Measurements from ENCODE around the gene TMEM238. TPM values are rescaled to one million over a fixed set of nuclear protein-coding genes. Genes with fewer than 3 reads are reported as not detected.

Gene TMEM238
- total and polyA plus RNA-seq, 10 of the 15 experiments (the other 5 are each of a cell fraction or from before 2014, with no cell fraction given), result 0.05 to 16.9 (median 0.58) TPM; not detected in 1

- DNase-seq (ENCODE audit: low read depth, low spot score), result no peak
- RAD21 ChIA-PET (ENCODE audit: unreplicated experiment), result interaction anchor here (1.8 kb wide), 1 partner anchor 80 kb away, joined by 4 read pairs; no protein-coding TSS in a partner anchor
- SMC1A ChIA-PET (ENCODE audit: uncharacterized antibody, unreplicated experiment), result no interaction called here
- Histone ChIP-seq H4K20me1 (ENCODE audit: control insufficient read depth, insufficient read depth) (no peaks in the 10 kb centered on the region), H3K36me3 (ENCODE audit: control insufficient read depth in 2 of 2, insufficient read depth in 2 of 2, low read length in 1 of 2) (no peaks in the 10 kb centered on the region), H3K4me2 (ENCODE audit: control insufficient read depth, insufficient read depth) (no peak overlapping the region), H3K79me2 (ENCODE audit: control insufficient read depth, insufficient read depth, low read length) (no peaks in the 10 kb centered on the region), H2AFZ (ENCODE audit: control insufficient read depth, low read depth, low read length) (no peak overlapping the region), H3K4me3 (no peak overlapping the region), H3K9me3 (replicated peaks; ENCODE audit: control insufficient read depth, insufficient read depth, low read length) (no peaks in the 10 kb centered on the region; the same call in 2 of the 3 replicates), H3K9ac (ENCODE audit: control insufficient read depth, insufficient read depth, low read length) (no peak overlapping the region), H3K27me3 (replicated peaks in 1 of 2; ENCODE audit: control insufficient read depth in 2 of 2, insufficient read depth in 2 of 2, low read length in 1 of 2) (no peaks in the 10 kb centered on the region), H3K4me1 (ENCODE audit: control insufficient read depth, insufficient read depth, low read length) (no peaks in the 10 kb centered on the region), H3K27ac (ENCODE audit: control insufficient read depth, insufficient read depth) (no peak overlapping the region)
- 34% methylated on average over 13 of the region's 13 CpGs for WGBS (ENCODE audit: insufficient coverage, insufficient replicate concordance, low lambda C conversion rate, missing lambda C conversion rate)
- intact Hi-C loops (cut with micrococcal nuclease; ENCODE audit: unreplicated experiment), result no loop called here
- POLR2A ChIA-PET, result no interaction called here
- no peak for ATAC-seq
- CTCF ChIA-PET, result no interaction called here
- in situ Hi-C loops (cut with MboI), result no loop called here
- no peak for FAIRE-seq
- BruUV-seq (replicated peaks), result no TSS peak
- TF ChIP-seq IKZF2 (IDR thresholded peaks at IDR 0.05), result no peak
- no peak for TF ChIP-seq BCLAF1 (IDR thresholded peaks at IDR 0.05)
- no peak for TF ChIP-seq ZNF622 (IDR thresholded peaks at IDR 0.05)
- TF ChIP-seq PRDM15 (CRISPR knock-in tag; IDR thresholded peaks at IDR 0.05), result no peak
- no peak for TF ChIP-seq E2F4 (IDR thresholded peaks at IDR 0.05; ENCODE audit: low read depth, low read length)
- TF ChIP-seq ZBED1 (IDR thresholded peaks at IDR 0.05; ENCODE audit: borderline replicate concordance), result no peak
- TF ChIP-seq HDAC2 (IDR thresholded peaks at IDR 0.05), result no peak
- no peak for TF ChIP-seq BCL3 (IDR thresholded peaks at IDR 0.05; ENCODE audit: borderline replicate concordance, insufficient read depth, low read depth, low read length, poor library complexity, severe bottlenecking)
- no peak for TF ChIP-seq RAD21 (IDR thresholded peaks at IDR 0.05; ENCODE audit: insufficient read depth, low read depth, low read length)
- TF ChIP-seq CTCF (IDR thresholded peaks at IDR 0.05 in 2 of 3, conservative IDR thresholded peaks at IDR 0.05 in 1 of 3; ENCODE audit: control insufficient read depth in 2 of 3, extremely low read depth in 1 of 3, insufficient read depth in 1 of 3, low read depth in 3 of 3, low read length in 3 of 3), result no peak
- TF ChIP-seq CBX3 (IDR thresholded peaks at IDR 0.05; ENCODE audit: borderline replicate concordance, low read depth), result no peak
Measured at GRCh38 chr19:55423225-55424005, 39.3 kb upstream of the TMEM238 start.
